RWPE2 (cell line): ENCODE data around the gene RFC5.
"Not testable (repeated sequence)": the region's sequence is repeated elsewhere in the genome, so short reads cannot be mapped to it uniquely, and the experiment has no call there.

ENCODE experiments used
- ATAC-seq: fragments of 200-7000 bp; cut with Tn5 transposase; 3 replicates; pipeline ENCODE4 v1.9.1; 2021; ENCODE audit warnings: low read depth
- DNase-seq: peaks from one replicate; pipeline ENCODE4 v3.0.0-alpha.2; 2020; ENCODE audit warnings: low spot score
- H3K27ac ChIP-seq: fragments of 450-650 bp; 2 replicates; pipeline ENCODE4 v1.5.1; 2017; ENCODE audit warnings: mild to moderate bottlenecking; ENCODE audit not compliant: poor library complexity, severe bottlenecking
- H3K27me3 ChIP-seq: fragments of 250-450 bp; sonication (Bioruptor Pico); 2 replicates; pipeline ENCODE4 v1.5.1; 2021; ENCODE audit warnings: mild to moderate bottlenecking, moderate library complexity; ENCODE audit not compliant: insufficient read depth, poor library complexity, severe bottlenecking
- H3K36me3 ChIP-seq: fragments of 250-450 bp; sonication (Bioruptor Pico); 2 replicates; pipeline ENCODE4 v1.5.1; 2020; ENCODE audit warnings: low read depth, mild to moderate bottlenecking, moderate library complexity
- H3K4me1 ChIP-seq: fragments of 250-450 bp; sonication (Bioruptor Pico); 2 replicates; pipeline ENCODE4 v1.5.1; 2021; ENCODE audit warnings: mild to moderate bottlenecking, moderate library complexity; ENCODE audit not compliant: insufficient read depth, poor library complexity, severe bottlenecking
- H3K4me3 ChIP-seq: fragments of 250-450 bp; sonication (Bioruptor Pico); 2 replicates; pipeline ENCODE4 v1.5.1; 2021; ENCODE audit warnings: mild to moderate bottlenecking, moderate library complexity; ENCODE audit not compliant: severe bottlenecking
- H3K9me3 ChIP-seq: fragments of 250-450 bp; sonication (Bioruptor Pico); 2 replicates; pipeline ENCODE4 v1.5.1; 2021; ENCODE audit warnings: mild to moderate bottlenecking, moderate library complexity; ENCODE audit not compliant: severe bottlenecking
- CTCF ChIP-seq: fragments of 450-650 bp; IDR thresholded peaks from one replicate; pipeline ENCODE4 v1.5.1; 2017; ENCODE audit warnings: mild to moderate bottlenecking, moderate library complexity; ENCODE audit not compliant: poor library complexity, severe bottlenecking

The RFC5 gene

GRCh38 chr12:118020036-118020435 is 3.5 kb downstream of the RFC5 start:
- peaks cover 63% of the 10 kb centered on the region for H3K36me3 ChIP-seq
- H3K4me3 ChIP-seq: no peak overlapping the region
- DNase-seq (no peak), ATAC-seq (no peak)
- no peaks in the 10 kb centered on the region for H3K9me3 ChIP-seq
- H3K4me1 ChIP-seq: peaks cover 6% of the 10 kb centered on the region
- no peak for TF ChIP-seq CTCF
- no peak overlapping the region for H3K27ac ChIP-seq
- no peaks in the 10 kb centered on the region for H3K27me3 ChIP-seq

- H3K27me3 ChIP-seq, DNase-seq, H3K4me3 ChIP-seq, H3K4me1 ChIP-seq, H3K9me3 ChIP-seq, ATAC-seq, H3K27ac ChIP-seq: not testable (repeated sequence)
- H3K36me3 ChIP-seq: peaks cover 85% of the 10 kb centered on the region
Observed at GRCh38 chr12:118022097-118022727, 5.7 kb downstream of the RFC5 start.

- Histone ChIP-seq H3K27me3 (no peaks in the 10 kb centered on the region), H3K9me3 (no peaks in the 10 kb centered on the region), H3K4me1 (peaks cover 4% of the 10 kb centered on the region), H3K4me3 (no peak overlapping the region), H3K36me3 (peaks cover 89% of the 10 kb centered on the region), H3K27ac (no peak overlapping the region)
- no peak for ATAC-seq
- DNase-seq: no peak
- TF ChIP-seq CTCF: no peak
Observed at GRCh38 chr12:118022728-118023109, 6.2 kb downstream of the RFC5 start.

GRCh38 chr12:118023301-118023860 is 6.9 kb downstream of the RFC5 start:
- Histone ChIP-seq H3K4me1 (no peaks in the 10 kb centered on the region), H3K36me3 (peaks cover 88% of the 10 kb centered on the region), H3K9me3 (no peaks in the 10 kb centered on the region), H3K4me3 (no peak overlapping the region), H3K27me3 (no peaks in the 10 kb centered on the region), H3K27ac (no peak overlapping the region)
- no peak for TF ChIP-seq CTCF
- no peak for ATAC-seq
- DNase-seq: no peak

GRCh38 chr12:118025168-118025567 is 8.7 kb downstream of the RFC5 start:
- Histone ChIP-seq H3K27ac (no peak overlapping the region), H3K4me3 (no peak overlapping the region), H3K36me3 (peaks cover 88% of the 10 kb centered on the region), H3K9me3 (no peaks in the 10 kb centered on the region), H3K4me1 (no peaks in the 10 kb centered on the region), H3K27me3 (no peaks in the 10 kb centered on the region)
- no peak for TF ChIP-seq CTCF
- DNase-seq: no peak
- no peak for ATAC-seq
